BJ (cell line): Measurements from ENCODE around the gene PAF1. TPM values are rescaled to one million over a fixed set of nuclear protein-coding genes. Genes with fewer than 3 reads are reported as not detected.
"Not testable (repeated sequence)": the region's sequence is repeated elsewhere in the genome, so short reads cannot be mapped to it uniquely, and the experiment has no call there.

Experiments used
- CTCF ChIA-PET: fragments of 350-600 bp; formaldehyde crosslinking; extraction: SDS; loops from one replicate; lab custom pipeline; 2021; ENCODE audit warnings: antibody characterized with exemption, inconsistent platforms; lab: Yijun Ruan, JAX
- POLR2A ChIA-PET: fragments of 300-600 bp; sonication (Branson Sonifier 250); formaldehyde crosslinking; extraction: SDS; loops from one replicate; lab custom pipeline; 2021; ENCODE audit warnings: antibody characterized with exemption; lab: Charles Lee
- DNase-seq: peaks from one replicate; pipeline ENCODE4 v3.0.0-alpha.2; 2011; ENCODE audit warnings: low read depth
- H3K27me3 ChIP-seq: 2 replicates; pipeline ENCODE4 v1.6.0; 2011; ENCODE audit warnings: low read length; ENCODE audit not compliant: control insufficient read depth, insufficient read depth
- H3K36me3 ChIP-seq: 2 replicates; pipeline ENCODE4 v1.5.1; 2011; ENCODE audit warnings: low read length; ENCODE audit not compliant: control insufficient read depth, insufficient read depth
- H3K4me3 ChIP-seq: 2 replicates; pipeline ENCODE4 v1.5.1; 2011; ENCODE audit warnings: low read depth, mild to moderate bottlenecking, control low read depth, low read length
- CTCF ChIP-seq: IDR thresholded peaks from 2 replicates; pipeline ENCODE4 v1.5.1; 2011; ENCODE audit warnings: low read depth, mild to moderate bottlenecking, control low read depth, inconsistent platforms, low read length, moderate library complexity; ENCODE audit not compliant: insufficient read depth
- polyA plus RNA-seq: library from polyadenylated mRNA; depleted of rRNA; stranded (reverse); fragments of >200 nt; gene quantifications from 2 replicates; pipeline ENCODE4 v1.2.3, GENCODE V29; 2011; rRNA removed
- small RNA-seq: library from RNA; depleted of rRNA; stranded (forward); fragments of <200 nt; gene quantifications from one replicate; pipeline ENCODE3, GENCODE V24; 2012; ENCODE audit warnings: low replicate concordance, low read depth; ENCODE audit not compliant: insufficient read length

Gene PAF1
- polyA plus RNA-seq, 1 experiment, result 50.2 TPM

GRCh38 chr19:39341129-39341718, 49.7 kb downstream of the PAF1 start:
- TF ChIP-seq CTCF, result no peak; the same call in 1 of the 2 replicates
- H3K36me3 ChIP-seq, result 0 out of 2 replicates have a peak, but pooled peaks cover 1% of the 10 kb centered on the region
- peak overlapping the region; percentile 50 for H3K4me3 ChIP-seq
- ChIA-PET CTCF (interaction anchor here (1.6 to 2.4 kb wide), 2 partner anchors 10 to 14 kb away, joined by 8 to 11 read pairs; no protein-coding TSS in a partner anchor), POLR2A (no interaction called here)
- no peaks in the 10 kb centered on the region for H3K27me3 ChIP-seq
- DNase-seq, result no peak

- H3K36me3 ChIP-seq, H3K4me3 ChIP-seq, POLR2A ChIA-PET, H3K27me3 ChIP-seq, DNase-seq: not testable (repeated sequence)
- CTCF ChIA-PET, result interaction anchor here (1.3 kb wide), 1 partner anchor 71 kb away, joined by 3 read pairs; no protein-coding TSS in a partner anchor
Measured at GRCh38 chr19:39340156-39340555, 50.8 kb downstream of the PAF1 start.

- CTCF ChIA-PET, result interaction anchor here (0.7 to 1.3 kb wide), 3 partner anchors 13 to 218 kb away, joined by 3 to 6 read pairs (median 4); no protein-coding TSS in a partner anchor
- POLR2A ChIA-PET, result no interaction called here
- no peak for DNase-seq
- Histone ChIP-seq H3K36me3 (no peaks in the 10 kb centered on the region), H3K4me3 (no peak overlapping the region), H3K27me3 (no peaks in the 10 kb centered on the region)
- no peak for TF ChIP-seq CTCF
Measured at GRCh38 chr19:39339674-39340073, 51.2 kb downstream of the PAF1 start.

- DNase-seq, result no peak
- TF ChIP-seq CTCF, result no peak
- ChIA-PET POLR2A (no interaction called here), CTCF (interaction anchor here (0.8 to 1.8 kb wide), 4 partner anchors 9 to 227 kb away, joined by 3 to 6 read pairs (median 4); no protein-coding TSS in a partner anchor)
- Histone ChIP-seq H3K4me3 (no peak overlapping the region), H3K36me3 (no peaks in the 10 kb centered on the region), H3K27me3 (no peaks in the 10 kb centered on the region)
Measured at GRCh38 chr19:39336483-39336882, 54.4 kb downstream of the PAF1 start.

Small RNAs within 50 kb of the gene (small RNA-seq; reads per million reads assigned to genes)
- gene AC011445.2 (not detected), gene MIR4530 (not detected), gene RN7SL566P (not detected)

Other genes starting within 250 kb of the PAF1 start
- 0.04 TPM in 2 replicates for gene NCCRP1, start 194.1 kb downstream of the PAF1 start, polyA plus RNA-seq
- gene SYCN, start 186.8 kb downstream of the PAF1 start, polyA plus RNA-seq, result not detected in 2 replicates
- gene IFNL3, start 146.1 kb downstream of the PAF1 start, polyA plus RNA-seq, result not detected in 2 replicates
- gene IFNL4, start 142.2 kb downstream of the PAF1 start, polyA plus RNA-seq, result not detected in 2 replicates
- gene IFNL2, start 122.7 kb downstream of the PAF1 start, polyA plus RNA-seq, result not detected in 2 replicates
- not detected in 2 replicates for gene IFNL1, start 94.7 kb downstream of the PAF1 start, polyA plus RNA-seq
- 0.02 and 0.06 TPM in 2 replicates for gene LRFN1, start 70.2 kb downstream of the PAF1 start, polyA plus RNA-seq
- 0.50 and 0.56 TPM in 2 replicates for gene GMFG, start 55.1 kb downstream of the PAF1 start, polyA plus RNA-seq
- 45.7 and 75.7 TPM in 2 replicates for gene SAMD4B, start 48.7 kb downstream of the PAF1 start, polyA plus RNA-seq
- 28.5 and 36.6 TPM in 2 replicates for gene MED29, start 272 bp upstream of the PAF1 start, polyA plus RNA-seq
- gene ZFP36, start 15.7 kb upstream of the PAF1 start, polyA plus RNA-seq, result 4.8 and 9.5 TPM in 2 replicates
- 12.5 and 20.6 TPM in 2 replicates for gene PLEKHG2, start 21.6 kb upstream of the PAF1 start, polyA plus RNA-seq
- 2,401 and 2,896 TPM in 2 replicates for gene RPS16, start 44.8 kb upstream of the PAF1 start, polyA plus RNA-seq
- gene SUPT5H, start 54.5 kb upstream of the PAF1 start, polyA plus RNA-seq, result 55.2 and 81.8 TPM in 2 replicates
- gene TIMM50, start 89.7 kb upstream of the PAF1 start, polyA plus RNA-seq, result 86.1 and 97.8 TPM in 2 replicates
- gene DLL3, start 107.8 kb upstream of the PAF1 start, polyA plus RNA-seq, result 0.71 and 1.0 TPM in 2 replicates
- gene SELENOV, start 124.0 kb upstream of the PAF1 start, polyA plus RNA-seq, result not detected in 2 replicates
- 2.2 and 2.3 TPM in 2 replicates for gene EID2B, start 141.7 kb upstream of the PAF1 start, polyA plus RNA-seq
- gene EID2, start 149.1 kb upstream of the PAF1 start, polyA plus RNA-seq, result 5.5 and 7.9 TPM in 2 replicates
- not detected in 2 replicates for gene LGALS13, start 211.4 kb upstream of the PAF1 start, polyA plus RNA-seq